ENCODE data around the gene MORN1.
"Not testable (repeated sequence)": the region's sequence is repeated elsewhere in the genome, so short reads cannot be mapped to it uniquely, and the experiment has no call there.

Gene MORN1

GRCh38 chr1:2339206-2340085, 51.9 kb downstream of the MORN1 start:
- DNase-seq (ENCODE audit: low read depth in 2 of 2): no peak

- DNase-seq (ENCODE audit: low read depth in 2 of 2): no peak
These were observed 53.9 kb downstream of the MORN1 start for GRCh38 chr1:2337501-2337900.

GRCh38 chr1:2337081-2337480, 54.3 kb downstream of the MORN1 start:
- no peak for DNase-seq (ENCODE audit: low read depth in 2 of 2)

GRCh38 chr1:2336499-2336898, 54.9 kb downstream of the MORN1 start:
- no peak for DNase-seq (ENCODE audit: low read depth in 2 of 2)

GRCh38 chr1:2335721-2336455, 55.5 kb downstream of the MORN1 start:
- DNase-seq (ENCODE audit: low read depth in 2 of 2): no peak

- no peak for DNase-seq (ENCODE audit: low read depth in 2 of 2)
These were observed 56.3 kb downstream of the MORN1 start for GRCh38 chr1:2334883-2335534.

- DNase-seq (ENCODE audit: low read depth in 2 of 2): no peak
These were observed 57.0 kb downstream of the MORN1 start for GRCh38 chr1:2334366-2334765.

GRCh38 chr1:2331580-2331979, 59.8 kb downstream of the MORN1 start:
- DNase-seq (ENCODE audit: low read depth in 2 of 2): not testable (repeated sequence)

GRCh38 chr1:2331200-2331544, 60.2 kb downstream of the MORN1 start:
- DNase-seq (ENCODE audit: low read depth in 2 of 2): no peak

GRCh38 chr1:2330519-2331199, 60.7 kb downstream of the MORN1 start:
- no peak for DNase-seq (ENCODE audit: low read depth in 2 of 2)

- DNase-seq (ENCODE audit: low read depth in 2 of 2): no peak
These were observed 61.3 kb downstream of the MORN1 start for GRCh38 chr1:2330035-2330434.

- no peak for DNase-seq (ENCODE audit: low read depth in 2 of 2)
These were observed 62.5 kb downstream of the MORN1 start for GRCh38 chr1:2328676-2329455.

GRCh38 chr1:2327841-2328240, 63.5 kb downstream of the MORN1 start:
- no peak for DNase-seq (ENCODE audit: low read depth in 2 of 2)

GRCh38 chr1:2327162-2327561, 64.2 kb downstream of the MORN1 start:
- not testable (repeated sequence) for DNase-seq (ENCODE audit: low read depth in 2 of 2)

- no peak for DNase-seq (ENCODE audit: low read depth in 2 of 2)
These were observed 64.8 kb downstream of the MORN1 start for GRCh38 chr1:2326524-2326923.

GRCh38 chr1:2324553-2325366, 66.6 kb downstream of the MORN1 start:
- no peak for DNase-seq (ENCODE audit: low read depth in 2 of 2)

GRCh38 chr1:2323451-2323974, 67.8 kb downstream of the MORN1 start:
- DNase-seq (ENCODE audit: low read depth in 2 of 2): no peak

- no peak for DNase-seq (ENCODE audit: low read depth in 2 of 2)
These were observed 68.7 kb downstream of the MORN1 start for GRCh38 chr1:2322581-2323211.

- no peak for DNase-seq (ENCODE audit: low read depth in 2 of 2)
These were observed 69.2 kb downstream of the MORN1 start for GRCh38 chr1:2322065-2322571.
